22Rv1 (cell line): ENCODE measurements around the gene CACNG4.

Experiments used
- CTCF ChIP-seq: fragments of 450-650 bp; IDR thresholded peaks from 2 replicates; pipeline ENCODE4 v1.5.1; 2017; ENCODE audit warnings: mild to moderate bottlenecking
- ZFX ChIP-seq: fragments of 450-650 bp; IDR thresholded peaks from 2 replicates; pipeline ENCODE4 v1.6.1; 2017; ENCODE audit warnings: antibody characterized with exemption, borderline replicate concordance

GRCh38 chr17:66967837-66968543 is 3.5 kb downstream of the CACNG4 start:
- TF ChIP-seq CTCF (no peak), ZFX (no peak)
